ENCODE measurements around the gene CHRM4. TPM values are rescaled to one million over a fixed set of nuclear protein-coding genes. Genes with fewer than 3 reads are reported as not detected.

The CHRM4 gene
- polyA plus RNA-seq, 1 experiment = 0.10 TPM

DNA sequence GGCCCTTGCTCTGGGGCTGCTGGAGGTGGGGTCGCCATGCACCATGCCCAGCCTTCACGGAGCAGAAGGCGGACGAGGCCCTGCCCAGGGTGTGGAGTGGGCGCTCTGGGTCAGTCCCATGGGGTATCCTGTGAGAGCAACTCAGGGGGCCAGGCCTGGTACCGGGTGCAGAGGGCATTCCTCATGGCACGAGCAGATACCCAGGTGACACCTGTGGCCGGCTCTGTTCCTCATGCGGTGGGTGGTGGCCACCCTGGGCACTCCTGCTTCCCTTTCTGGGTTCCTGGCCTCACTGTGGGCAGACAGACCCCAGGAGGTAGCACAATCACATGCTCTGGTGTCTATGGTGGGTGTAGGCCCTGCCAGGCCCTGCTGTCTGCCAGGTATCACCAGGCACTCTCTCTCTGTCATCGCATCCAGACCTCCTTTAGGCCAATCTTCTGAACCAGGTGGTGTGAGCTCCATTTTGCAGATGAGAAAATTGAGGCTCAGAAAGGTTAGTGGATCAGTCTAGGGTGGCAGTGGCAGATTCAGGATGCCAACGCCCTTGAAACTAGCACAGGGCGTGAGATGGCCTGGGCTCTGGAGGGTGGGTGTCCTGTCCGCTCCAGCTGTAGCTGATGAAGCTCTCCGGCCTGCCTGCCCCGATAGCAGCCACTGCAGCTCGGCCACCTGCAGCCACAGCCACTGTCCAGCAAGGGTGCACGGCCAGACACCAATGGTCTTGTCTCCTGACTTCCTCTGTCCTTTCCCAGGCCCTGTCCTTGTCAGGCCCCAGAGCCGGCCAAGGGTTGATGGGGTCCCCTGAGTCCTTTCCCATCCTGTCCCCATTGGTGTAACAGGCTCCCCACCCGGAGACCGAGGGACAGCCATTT, 29.2 kb downstream of the CHRM4 start:
- Histone ChIP-seq H3K4me3 (ENCODE audit: low read depth, low read length) (no peak overlapping the region), H3K27me3 (ENCODE audit: control insufficient read depth, insufficient read depth, low read length) (no peaks in the 10 kb centered on the region), H3K36me3 (ENCODE audit: control insufficient read depth, insufficient read depth, low read length) (no peaks in the 10 kb centered on the region; the same call in 1 of the 2 replicates)
- CTCF ChIA-PET = interaction anchor here (1.4 to 11.2 kb wide), 2 partner anchors 10 to 123 kb away, joined by 5 to 162 read pairs; partner anchors contain the start of gene DGKZ
- TF ChIP-seq, protein P1, sequence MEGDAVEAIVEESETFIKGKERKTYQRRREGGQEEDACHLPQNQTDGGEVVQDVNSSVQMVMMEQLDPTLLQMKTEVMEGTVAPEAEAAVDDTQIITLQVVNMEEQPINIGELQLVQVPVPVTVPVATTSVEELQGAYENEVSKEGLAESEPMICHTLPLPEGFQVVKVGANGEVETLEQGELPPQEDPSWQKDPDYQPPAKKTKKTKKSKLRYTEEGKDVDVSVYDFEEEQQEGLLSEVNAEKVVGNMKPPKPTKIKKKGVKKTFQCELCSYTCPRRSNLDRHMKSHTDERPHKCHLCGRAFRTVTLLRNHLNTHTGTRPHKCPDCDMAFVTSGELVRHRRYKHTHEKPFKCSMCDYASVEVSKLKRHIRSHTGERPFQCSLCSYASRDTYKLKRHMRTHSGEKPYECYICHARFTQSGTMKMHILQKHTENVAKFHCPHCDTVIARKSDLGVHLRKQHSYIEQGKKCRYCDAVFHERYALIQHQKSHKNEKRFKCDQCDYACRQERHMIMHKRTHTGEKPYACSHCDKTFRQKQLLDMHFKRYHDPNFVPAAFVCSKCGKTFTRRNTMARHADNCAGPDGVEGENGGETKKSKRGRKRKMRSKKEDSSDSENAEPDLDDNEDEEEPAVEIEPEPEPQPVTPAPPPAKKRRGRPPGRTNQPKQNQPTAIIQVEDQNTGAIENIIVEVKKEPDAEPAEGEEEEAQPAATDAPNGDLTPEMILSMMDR (IDR thresholded peaks at IDR 0.05; ENCODE audit: insufficient read depth, low read depth, low read length) = no peak
- DNase-seq (ENCODE audit: low read depth) = no peak
- POLR2A ChIA-PET = no interaction called here

DNA sequence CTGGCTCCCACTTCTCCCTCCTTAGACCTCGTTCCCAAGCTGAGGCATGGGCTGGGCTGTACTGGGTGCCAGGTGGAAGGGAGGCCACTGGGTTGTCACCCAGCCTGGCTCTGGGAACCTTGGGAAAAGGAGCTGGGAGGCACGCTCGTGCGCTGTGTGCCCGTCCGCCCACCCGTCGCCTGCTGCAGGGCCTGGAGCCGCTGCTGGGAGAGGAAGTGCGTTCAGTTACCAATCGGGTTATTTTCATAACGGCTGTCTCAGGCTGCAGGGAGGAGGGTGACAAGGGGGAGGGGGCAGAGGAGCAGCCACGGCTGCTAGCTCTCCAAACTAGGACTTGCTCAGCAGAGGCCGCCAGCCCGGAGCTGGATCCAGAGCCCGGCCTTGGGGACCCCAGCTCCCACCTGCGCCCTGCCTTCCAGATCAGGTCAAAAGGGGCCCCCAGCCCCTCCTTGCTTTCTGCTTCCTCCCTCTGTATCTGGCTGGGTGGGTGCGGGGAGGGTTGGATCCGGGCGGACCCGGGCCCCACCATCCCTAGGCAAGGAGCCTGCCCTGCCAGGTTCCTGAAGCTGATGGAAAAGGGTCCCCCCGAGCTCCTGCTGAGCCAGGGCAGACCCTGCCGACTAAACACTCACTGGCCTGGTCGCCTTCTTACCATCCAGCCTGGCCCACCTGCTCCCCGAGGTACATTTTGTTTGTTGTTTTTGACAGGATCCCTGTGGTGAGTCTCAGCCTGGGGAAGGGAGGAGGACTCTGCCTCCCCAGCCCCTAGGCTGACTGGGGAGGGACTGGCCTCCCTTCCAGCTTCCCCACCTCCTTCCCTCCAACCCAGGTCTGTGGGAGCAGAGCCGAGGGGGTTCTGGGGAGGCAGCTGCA, 30.1 kb downstream of the CHRM4 start:
- Histone ChIP-seq H3K36me3 (ENCODE audit: control insufficient read depth, insufficient read depth, low read length) (no peaks in the 10 kb centered on the region; the same call in 1 of the 2 replicates), H3K27me3 (ENCODE audit: control insufficient read depth, insufficient read depth, low read length) (no peaks in the 10 kb centered on the region), H3K4me3 (ENCODE audit: low read depth, low read length) (no peak overlapping the region)
- CTCF ChIA-PET = interaction anchor here (0.7 to 11.2 kb wide), 5 partner anchors 9 to 122 kb away, joined by 3 to 162 read pairs (median 3); partner anchors contain the start of genes CHRM4 and DGKZ
- TF ChIP-seq, protein P1 (IDR thresholded peaks at IDR 0.05; ENCODE audit: insufficient read depth, low read depth, low read length) = no peak
- POLR2A ChIA-PET = interaction anchor here (0.6 kb wide), 1 partner anchor 117 kb away, joined by 3 read pairs; no protein-coding TSS in a partner anchor
- DNase-seq (ENCODE audit: low read depth) = no peak

- DNase-seq (ENCODE audit: low read depth) = no peak
- H3K27me3 ChIP-seq (ENCODE audit: control insufficient read depth, insufficient read depth, low read length) = no peaks in the 10 kb centered on the region
- TF ChIP-seq, protein P1 (IDR thresholded peaks at IDR 0.05; ENCODE audit: insufficient read depth, low read depth, low read length) = no peak
- CTCF ChIA-PET = interaction anchor here (0.7 to 11.2 kb wide), 7 partner anchors 9 to 122 kb away, joined by 3 to 162 read pairs (median 4); partner anchors contain the start of genes CHRM4 and DGKZ
- POLR2A ChIA-PET = interaction anchor here (0.6 kb wide), 1 partner anchor 118 kb away, joined by 3 read pairs; no protein-coding TSS in a partner anchor
- H3K4me3 ChIP-seq (ENCODE audit: low read depth, low read length) = no peak overlapping the region
- H3K36me3 ChIP-seq (ENCODE audit: control insufficient read depth, insufficient read depth, low read length) = no peaks in the 10 kb centered on the region; the same call in 1 of the 2 replicates
Measured at GRCh38 chr11:46360878-46361277, 30.7 kb downstream of the CHRM4 start.

DNA sequence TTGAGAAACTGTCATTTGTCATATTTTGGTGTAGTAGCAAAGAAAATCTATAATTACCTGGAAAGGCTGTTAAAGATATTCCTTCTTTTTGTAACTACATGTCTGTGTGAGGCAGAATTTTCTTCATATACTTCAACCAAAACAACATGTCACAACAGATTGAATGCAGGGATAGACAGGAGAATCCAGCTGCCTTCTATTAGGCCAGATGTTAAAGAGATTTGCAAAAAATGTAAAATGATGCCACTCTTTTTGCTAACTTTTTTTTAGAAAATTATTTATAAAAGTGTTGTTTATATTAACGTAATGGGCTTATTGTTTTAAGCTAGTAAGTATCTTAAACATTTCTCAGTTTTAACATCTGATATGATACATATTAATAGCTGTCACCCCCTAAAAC, 31.6 kb downstream of the CHRM4 start:
- TF ChIP-seq, protein P1 (IDR thresholded peaks at IDR 0.05; ENCODE audit: insufficient read depth, low read depth, low read length) = no peak
- ChIA-PET CTCF (interaction anchor here (0.6 to 11.2 kb wide), 6 partner anchors 8 to 488 kb away, joined by 3 to 162 read pairs (median 6); partner anchors contain the start of genes ATG13, DGKZ and HARBI1), POLR2A (interaction anchor here (0.6 kb wide), 2 partner anchors 66 to 118 kb away, joined by 3 to 4 read pairs; no protein-coding TSS in a partner anchor)
- Histone ChIP-seq H3K27me3 (ENCODE audit: control insufficient read depth, insufficient read depth, low read length) (no peaks in the 10 kb centered on the region), H3K36me3 (ENCODE audit: control insufficient read depth, insufficient read depth, low read length) (no peaks in the 10 kb centered on the region; the same call in 1 of the 2 replicates), H3K4me3 (ENCODE audit: low read depth, low read length) (no peak overlapping the region)
- no peak for DNase-seq (ENCODE audit: low read depth)
